ENCODE data around the gene AMPH.

DNA sequence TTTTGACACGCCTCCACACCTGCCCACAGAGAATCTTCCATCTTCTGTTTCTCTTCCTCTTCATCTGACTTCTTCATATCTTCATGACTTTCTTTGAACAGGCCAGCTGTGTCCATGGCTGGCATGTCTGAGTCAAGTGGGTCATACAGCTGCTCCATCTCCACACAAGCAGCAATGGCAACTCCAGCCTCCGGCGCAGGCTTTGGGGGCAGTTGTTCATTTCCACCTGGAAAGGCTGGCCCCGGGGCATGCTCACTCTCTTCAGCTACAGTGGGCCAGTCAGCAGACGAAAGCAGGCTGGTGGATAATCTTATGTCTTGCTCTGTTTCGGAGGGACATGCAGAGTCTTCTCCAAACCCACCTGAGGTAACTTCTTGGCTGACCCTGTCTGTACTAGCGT lies 202.1 kb downstream of the AMPH start:
- TF ChIP-seq POLR2AphosphoS5 (IDR thresholded peaks at IDR 0.05; ENCODE audit: low read depth, low read length) (no peak), POLR2A (IDR thresholded peaks at IDR 0.05; ENCODE audit: low read depth, low read length) (no peak)

All from GM12892 (cell line).